GM23338 (cell line): ENCODE measurements around the gene EYA2. TPM values are rescaled to one million over a fixed set of nuclear protein-coding genes. Genes with fewer than 3 reads are reported as not detected.

Experiments used
- ATAC-seq: fragments of 200-7000 bp; cut with Tn5 transposase; 3 replicates; pipeline ENCODE4 v1.9.1; 2020
- DNase-seq: peaks from one replicate; pipeline ENCODE4 v3.0.0-alpha.2; 2015; ENCODE audit warnings: low spot score
- H2AFZ ChIP-seq: fragments of 200-600 bp; sonication (generic); 2 replicates; pipeline ENCODE4 v1.8.0; 2016; ENCODE audit warnings: antibody characterized with exemption, mild to moderate bottlenecking, moderate library complexity
- H3F3A ChIP-seq: fragments of 200-600 bp; sonication (generic); replicated peaks from 2 replicates; pipeline ENCODE4 v1.8.0; 2017; ENCODE audit warnings: antibody characterized with exemption, mixed run types, low read depth
- H3K27ac ChIP-seq: fragments of 200-600 bp; sonication (generic); 2 replicates; pipeline ENCODE4 v1.6.1; 2016; ENCODE audit warnings: low read depth
- H3K27me3 ChIP-seq: fragments of 200-600 bp; sonication (generic); 2 replicates; pipeline ENCODE4 v1.8.0; 2016; ENCODE audit warnings: mild to moderate bottlenecking, mixed run types, moderate library complexity; ENCODE audit not compliant: insufficient read depth
- H3K36me3 ChIP-seq: fragments of 200-600 bp; sonication (generic); 2 replicates; pipeline ENCODE4 v1.8.0; 2016; ENCODE audit warnings: mild to moderate bottlenecking; ENCODE audit not compliant: insufficient read depth
- H3K4me1 ChIP-seq: fragments of 200-600 bp; sonication (generic); 2 replicates; pipeline ENCODE4 v1.8.0; 2016; ENCODE audit warnings: mild to moderate bottlenecking, moderate library complexity; ENCODE audit not compliant: insufficient read depth
- H3K4me2 ChIP-seq: fragments of 200-600 bp; sonication (generic); 2 replicates; pipeline ENCODE4 v1.7.1; 2017; ENCODE audit warnings: mixed run types
- H3K4me3 ChIP-seq: fragments of 200-600 bp; sonication (generic); 2 replicates; pipeline ENCODE4 v1.6.1; 2016; ENCODE audit warnings: mixed run types
- H3K79me2 ChIP-seq: fragments of 200-600 bp; sonication (generic); replicated peaks from 2 replicates; pipeline ENCODE4 v1.8.0; 2017; ENCODE audit warnings: mild to moderate bottlenecking; ENCODE audit not compliant: insufficient read depth
- H3K9me2 ChIP-seq: fragments of 200-600 bp; sonication (generic); 2 replicates; pipeline ENCODE4 v1.8.0; 2017; ENCODE audit not compliant: insufficient read depth
- H4K20me1 ChIP-seq: fragments of 200-600 bp; sonication (generic); replicated peaks from 2 replicates; pipeline ENCODE4 v1.8.0; 2017; ENCODE audit warnings: mild to moderate bottlenecking; ENCODE audit not compliant: insufficient read depth
- H3K27ac Mint-ChIP-seq: 2 replicates; pipeline ENCODE4 v1.8.0; 2020; ENCODE audit warnings: inconsistent platforms, mild to moderate bottlenecking, moderate library complexity, mixed read lengths
- H3K27me3 Mint-ChIP-seq: 3 replicates; pipeline ENCODE4 v1.8.0; 2022; ENCODE audit warnings: low read depth, mild to moderate bottlenecking, moderate library complexity, mixed read lengths, inconsistent platforms; ENCODE audit not compliant: insufficient read depth, poor library complexity
- H3K36me3 Mint-ChIP-seq: 3 replicates; pipeline ENCODE4 v1.8.0; 2021; ENCODE audit warnings: low read depth, mild to moderate bottlenecking, inconsistent platforms, moderate library complexity, mixed read lengths
- H3K4me1 Mint-ChIP-seq: 3 replicates; pipeline ENCODE4 v1.8.0; 2020; ENCODE audit warnings: mild to moderate bottlenecking, inconsistent platforms, mixed read lengths
- H3K4me3 Mint-ChIP-seq: 3 replicates; pipeline ENCODE4 v1.8.0; 2021; ENCODE audit warnings: moderate library complexity, mild to moderate bottlenecking, inconsistent platforms, mixed read lengths
- H3K9me3 Mint-ChIP-seq: 3 replicates; pipeline ENCODE4 v1.8.0; 2020; ENCODE audit warnings: moderate library complexity, mild to moderate bottlenecking, inconsistent platforms, mixed read lengths
- CREB1 ChIP-seq: fragments of 250-450 bp; sonication (Bioruptor Pico); IDR thresholded peaks from 2 replicates; pipeline ENCODE4 v1.5.0; 2020; ENCODE audit warnings: low read depth, mild to moderate bottlenecking, moderate library complexity
- ETS1 ChIP-seq: IDR thresholded peaks from 2 replicates; pipeline ENCODE4 v1.6.1; 2016; ENCODE audit warnings: antibody characterized with exemption
- EZH2 ChIP-seq: fragments of 200-600 bp; sonication (generic); IDR thresholded peaks from one replicate; pipeline ENCODE4 v1.8.0; 2017; ENCODE audit warnings: antibody characterized with exemption, mild to moderate bottlenecking, low read depth; ENCODE audit not compliant: unreplicated experiment
- EZH2phosphoT487 ChIP-seq: fragments of 200-600 bp; sonication (generic); IDR thresholded peaks from one replicate; pipeline ENCODE4 v1.8.1; 2018; ENCODE audit warnings: antibody characterized with exemption; ENCODE audit not compliant: unreplicated experiment
- NANOG ChIP-seq: IDR thresholded peaks from 2 replicates; pipeline ENCODE4 v1.6.1; 2016; ENCODE audit warnings: antibody characterized with exemption, borderline replicate concordance
- POLR2AphosphoS5 ChIP-seq: IDR thresholded peaks from 2 replicates; pipeline ENCODE4 v1.6.1; 2016; ENCODE audit warnings: antibody characterized with exemption, low read depth
- STAT1 ChIP-seq: IDR thresholded peaks from one replicate; pipeline ENCODE4 v1.6.1; 2016; ENCODE audit warnings: antibody characterized with exemption; ENCODE audit not compliant: unreplicated experiment
- ZNF331 ChIP-seq: fragments of 250-450 bp; sonication (Bioruptor Pico); IDR thresholded peaks from 2 replicates; pipeline ENCODE4 v1.5.0; 2020; ENCODE audit warnings: low read depth, mild to moderate bottlenecking, moderate library complexity
- polyA plus RNA-seq: library from polyadenylated mRNA; unstranded; fragments of >200 nt; fragmentation: Nextera tagmentation; extraction: Ambion mirVana; gene quantifications from 2 replicates; pipeline ENCODE4 v1.2.1, GENCODE V29; 2016
- total RNA-seq: library from RNA; depleted of rRNA; stranded (reverse); fragments of >200 nt; shearing (Covaris generic); gene quantifications from 2 replicates; pipeline ENCODE4 v1.2.3, GENCODE V29; 2014
- TF ChIP-seq, protein P1 (sequence below): fragments of 250-450 bp; sonication (Bioruptor Pico); IDR thresholded peaks from 2 replicates; pipeline ENCODE4 v1.5.0; 2020; ENCODE audit warnings: mild to moderate bottlenecking, moderate library complexity
- TF ChIP-seq, protein P2 (sequence below): IDR thresholded peaks from one replicate; pipeline ENCODE4 v1.6.1; 2018; ENCODE audit warnings: antibody characterized with exemption; ENCODE audit not compliant: unreplicated experiment

EYA2 gene
- total and polyA plus RNA-seq, 2 experiments from 2014 or later, result 0.50 to 0.56 TPM

DNA sequence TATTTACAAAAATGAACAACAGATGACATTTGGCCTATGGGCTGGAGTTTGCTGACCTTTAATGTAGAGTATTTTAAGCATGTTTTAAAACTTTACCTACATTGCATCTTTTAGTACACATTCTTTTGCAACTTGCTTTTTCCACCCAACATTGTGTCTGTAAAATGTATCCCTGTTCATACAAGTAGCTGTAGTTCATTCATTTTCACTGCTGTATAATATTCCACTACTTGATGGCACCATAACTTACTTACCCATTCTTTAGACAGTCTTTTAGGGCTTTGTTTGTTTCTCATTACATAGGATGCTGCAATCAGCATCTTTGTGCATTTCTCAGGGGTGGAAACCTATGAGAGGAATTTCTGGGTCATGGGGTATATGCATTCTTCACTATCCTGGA, 115.1 kb downstream of the EYA2 start:
- Histone ChIP-seq H3K4me1 (no peaks in the 10 kb centered on the region), H3K79me2 (no peaks in the 10 kb centered on the region), H3K27me3 (no peaks in the 10 kb centered on the region), H3K4me2 (no peak overlapping the region), H3K36me3 (no peaks in the 10 kb centered on the region), H3K4me3 (no peak overlapping the region), H3F3A (no peaks in the 10 kb centered on the region), H2AFZ (no peak overlapping the region), H4K20me1 (no peaks in the 10 kb centered on the region), H3K9me2 (no peaks in the 10 kb centered on the region), H3K27ac (no peak overlapping the region)
- no peaks in the 10 kb centered on the region for H3K9me3 Mint-ChIP-seq
- H3K36me3 Mint-ChIP-seq, result no peaks in the 10 kb centered on the region
- TF ChIP-seq NANOG, result no peak
- TF ChIP-seq, protein P1, sequence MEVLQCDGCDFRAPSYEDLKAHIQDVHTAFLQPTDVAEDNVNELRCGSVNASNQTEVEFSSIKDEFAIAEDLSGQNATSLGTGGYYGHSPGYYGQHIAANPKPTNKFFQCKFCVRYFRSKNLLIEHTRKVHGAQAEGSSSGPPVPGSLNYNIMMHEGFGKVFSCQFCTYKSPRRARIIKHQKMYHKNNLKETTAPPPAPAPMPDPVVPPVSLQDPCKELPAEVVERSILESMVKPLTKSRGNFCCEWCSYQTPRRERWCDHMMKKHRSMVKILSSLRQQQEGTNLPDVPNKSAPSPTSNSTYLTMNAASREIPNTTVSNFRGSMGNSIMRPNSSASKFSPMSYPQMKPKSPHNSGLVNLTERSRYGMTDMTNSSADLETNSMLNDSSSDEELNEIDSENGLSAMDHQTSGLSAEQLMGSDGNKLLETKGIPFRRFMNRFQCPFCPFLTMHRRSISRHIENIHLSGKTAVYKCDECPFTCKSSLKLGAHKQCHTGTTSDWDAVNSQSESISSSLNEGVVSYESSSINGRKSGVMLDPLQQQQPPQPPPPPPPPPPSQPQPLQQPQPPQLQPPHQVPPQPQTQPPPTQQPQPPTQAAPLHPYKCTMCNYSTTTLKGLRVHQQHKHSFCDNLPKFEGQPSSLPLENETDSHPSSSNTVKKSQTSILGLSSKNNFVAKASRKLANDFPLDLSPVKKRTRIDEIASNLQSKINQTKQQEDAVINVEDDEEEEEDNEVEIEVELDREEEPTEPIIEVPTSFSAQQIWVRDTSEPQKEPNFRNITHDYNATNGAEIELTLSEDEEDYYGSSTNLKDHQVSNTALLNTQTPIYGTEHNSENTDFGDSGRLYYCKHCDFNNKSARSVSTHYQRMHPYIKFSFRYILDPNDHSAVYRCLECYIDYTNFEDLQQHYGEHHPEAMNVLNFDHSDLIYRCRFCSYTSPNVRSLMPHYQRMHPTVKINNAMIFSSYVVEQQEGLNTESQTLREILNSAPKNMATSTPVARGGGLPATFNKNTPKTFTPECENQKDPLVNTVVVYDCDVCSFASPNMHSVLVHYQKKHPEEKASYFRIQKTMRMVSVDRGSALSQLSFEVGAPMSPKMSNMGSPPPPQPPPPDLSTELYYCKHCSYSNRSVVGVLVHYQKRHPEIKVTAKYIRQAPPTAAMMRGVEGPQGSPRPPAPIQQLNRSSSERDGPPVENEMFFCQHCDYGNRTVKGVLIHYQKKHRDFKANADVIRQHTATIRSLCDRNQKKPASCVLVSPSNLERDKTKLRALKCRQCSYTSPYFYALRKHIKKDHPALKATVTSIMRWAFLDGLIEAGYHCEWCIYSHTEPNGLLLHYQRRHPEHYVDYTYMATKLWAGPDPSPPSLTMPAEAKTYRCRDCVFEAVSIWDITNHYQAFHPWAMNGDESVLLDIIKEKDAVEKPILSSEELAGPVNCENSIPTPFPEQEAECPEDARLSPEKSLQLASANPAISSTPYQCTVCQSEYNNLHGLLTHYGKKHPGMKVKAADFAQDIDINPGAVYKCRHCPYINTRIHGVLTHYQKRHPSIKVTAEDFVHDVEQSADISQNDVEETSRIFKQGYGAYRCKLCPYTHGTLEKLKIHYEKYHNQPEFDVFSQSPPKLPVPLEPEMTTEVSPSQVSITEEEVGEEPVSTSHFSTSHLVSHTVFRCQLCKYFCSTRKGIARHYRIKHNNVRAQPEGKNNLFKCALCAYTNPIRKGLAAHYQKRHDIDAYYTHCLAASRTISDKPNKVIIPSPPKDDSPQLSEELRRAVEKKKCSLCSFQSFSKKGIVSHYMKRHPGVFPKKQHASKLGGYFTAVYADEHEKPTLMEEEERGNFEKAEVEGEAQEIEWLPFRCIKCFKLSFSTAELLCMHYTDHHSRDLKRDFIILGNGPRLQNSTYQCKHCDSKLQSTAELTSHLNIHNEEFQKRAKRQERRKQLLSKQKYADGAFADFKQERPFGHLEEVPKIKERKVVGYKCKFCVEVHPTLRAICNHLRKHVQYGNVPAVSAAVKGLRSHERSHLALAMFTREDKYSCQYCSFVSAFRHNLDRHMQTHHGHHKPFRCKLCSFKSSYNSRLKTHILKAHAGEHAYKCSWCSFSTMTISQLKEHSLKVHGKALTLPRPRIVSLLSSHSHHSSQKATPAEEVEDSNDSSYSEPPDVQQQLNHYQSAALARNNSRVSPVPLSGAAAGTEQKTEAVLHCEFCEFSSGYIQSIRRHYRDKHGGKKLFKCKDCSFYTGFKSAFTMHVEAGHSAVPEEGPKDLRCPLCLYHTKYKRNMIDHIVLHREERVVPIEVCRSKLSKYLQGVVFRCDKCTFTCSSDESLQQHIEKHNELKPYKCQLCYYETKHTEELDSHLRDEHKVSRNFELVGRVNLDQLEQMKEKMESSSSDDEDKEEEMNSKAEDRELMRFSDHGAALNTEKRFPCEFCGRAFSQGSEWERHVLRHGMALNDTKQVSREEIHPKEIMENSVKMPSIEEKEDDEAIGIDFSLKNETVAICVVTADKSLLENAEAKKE (CRISPR knock-in tag), result no peak
- no peak for TF ChIP-seq STAT1
- TF ChIP-seq, protein P2, sequence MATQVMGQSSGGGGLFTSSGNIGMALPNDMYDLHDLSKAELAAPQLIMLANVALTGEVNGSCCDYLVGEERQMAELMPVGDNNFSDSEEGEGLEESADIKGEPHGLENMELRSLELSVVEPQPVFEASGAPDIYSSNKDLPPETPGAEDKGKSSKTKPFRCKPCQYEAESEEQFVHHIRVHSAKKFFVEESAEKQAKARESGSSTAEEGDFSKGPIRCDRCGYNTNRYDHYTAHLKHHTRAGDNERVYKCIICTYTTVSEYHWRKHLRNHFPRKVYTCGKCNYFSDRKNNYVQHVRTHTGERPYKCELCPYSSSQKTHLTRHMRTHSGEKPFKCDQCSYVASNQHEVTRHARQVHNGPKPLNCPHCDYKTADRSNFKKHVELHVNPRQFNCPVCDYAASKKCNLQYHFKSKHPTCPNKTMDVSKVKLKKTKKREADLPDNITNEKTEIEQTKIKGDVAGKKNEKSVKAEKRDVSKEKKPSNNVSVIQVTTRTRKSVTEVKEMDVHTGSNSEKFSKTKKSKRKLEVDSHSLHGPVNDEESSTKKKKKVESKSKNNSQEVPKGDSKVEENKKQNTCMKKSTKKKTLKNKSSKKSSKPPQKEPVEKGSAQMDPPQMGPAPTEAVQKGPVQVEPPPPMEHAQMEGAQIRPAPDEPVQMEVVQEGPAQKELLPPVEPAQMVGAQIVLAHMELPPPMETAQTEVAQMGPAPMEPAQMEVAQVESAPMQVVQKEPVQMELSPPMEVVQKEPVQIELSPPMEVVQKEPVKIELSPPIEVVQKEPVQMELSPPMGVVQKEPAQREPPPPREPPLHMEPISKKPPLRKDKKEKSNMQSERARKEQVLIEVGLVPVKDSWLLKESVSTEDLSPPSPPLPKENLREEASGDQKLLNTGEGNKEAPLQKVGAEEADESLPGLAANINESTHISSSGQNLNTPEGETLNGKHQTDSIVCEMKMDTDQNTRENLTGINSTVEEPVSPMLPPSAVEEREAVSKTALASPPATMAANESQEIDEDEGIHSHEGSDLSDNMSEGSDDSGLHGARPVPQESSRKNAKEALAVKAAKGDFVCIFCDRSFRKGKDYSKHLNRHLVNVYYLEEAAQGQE, result no peak
- TF ChIP-seq ZNF331 (CRISPR knock-in tag), result no peak
- no peak for TF ChIP-seq EZH2
- no peak for TF ChIP-seq CREB1
- TF ChIP-seq POLR2AphosphoS5, result no peak
- no peak for TF ChIP-seq ETS1
- no peak for TF ChIP-seq EZH2phosphoT487
- ATAC-seq (no peak), DNase-seq (no peak)
- no peak overlapping the region for H3K27ac Mint-ChIP-seq
- no peaks in the 10 kb centered on the region for H3K27me3 Mint-ChIP-seq
- no peaks in the 10 kb centered on the region for H3K4me1 Mint-ChIP-seq
- no peak overlapping the region for H3K4me3 Mint-ChIP-seq
